Raji (cell line): Measurements from ENCODE around the gene ZYX.

Experiments used
- POLR2A ChIP-seq: IDR thresholded peaks from 2 replicates; pipeline ENCODE4 v1.6.1; 2011; ENCODE audit warnings: low read depth, low read length, control low read depth; ENCODE audit not compliant: insufficient read depth

The ZYX gene

DNA sequence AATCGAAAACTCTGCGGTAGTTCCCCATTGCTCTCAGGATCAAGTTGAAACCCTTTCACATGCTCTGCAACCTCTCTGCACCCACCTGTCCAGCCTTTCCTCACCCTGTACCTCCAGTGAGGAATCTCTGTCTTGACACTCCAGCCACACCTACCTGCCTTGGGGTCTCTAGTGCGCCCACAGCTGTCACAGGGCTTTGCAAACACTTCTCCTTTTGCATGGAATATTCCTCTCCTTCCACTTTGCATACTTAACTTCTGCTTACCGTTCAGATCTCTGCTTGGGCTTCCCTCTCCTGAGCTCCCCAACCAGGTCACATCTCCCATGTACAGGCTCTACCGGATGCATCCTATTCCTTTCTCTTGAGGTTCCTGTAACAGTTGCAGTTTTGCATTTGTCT is 6.6 kb upstream of the ZYX start:
- TF ChIP-seq POLR2A, result no peak

DNA sequence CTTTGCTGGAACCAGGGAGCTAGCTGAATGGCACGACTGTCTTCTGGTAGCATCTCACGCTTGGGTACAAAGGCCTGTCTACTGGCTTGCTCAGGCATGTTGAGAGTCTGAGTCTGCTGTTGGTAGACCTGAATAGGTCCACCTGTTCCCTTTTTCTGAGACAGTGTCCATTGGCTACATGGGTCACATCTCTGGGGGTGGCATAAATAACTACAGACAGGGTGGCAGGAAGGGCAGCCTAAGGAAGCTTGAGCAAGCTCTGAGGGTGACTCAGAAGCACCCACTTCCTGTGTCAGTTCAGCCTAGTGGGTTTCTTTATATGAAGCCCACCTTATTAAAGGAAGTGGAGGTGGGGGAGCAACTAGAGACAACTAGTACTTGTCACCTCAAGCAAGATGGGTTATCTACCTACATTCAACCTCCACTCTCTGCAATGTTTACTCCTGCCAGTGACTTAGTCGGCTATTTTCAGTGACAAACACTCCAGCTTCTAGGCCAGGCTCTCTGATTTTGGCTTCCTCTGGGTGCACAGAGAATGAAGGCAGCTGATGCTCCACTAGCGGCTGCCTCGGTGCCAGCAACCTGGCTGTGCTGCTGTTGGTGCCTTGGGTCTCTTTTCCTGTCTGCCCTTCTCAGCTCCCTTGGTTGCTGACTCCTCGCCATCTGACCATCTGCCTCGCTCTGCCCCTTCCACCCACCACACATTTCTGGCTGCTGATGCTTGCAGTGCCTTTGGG is 5.7 kb upstream of the ZYX start:
- TF ChIP-seq POLR2A, result no peak

DNA sequence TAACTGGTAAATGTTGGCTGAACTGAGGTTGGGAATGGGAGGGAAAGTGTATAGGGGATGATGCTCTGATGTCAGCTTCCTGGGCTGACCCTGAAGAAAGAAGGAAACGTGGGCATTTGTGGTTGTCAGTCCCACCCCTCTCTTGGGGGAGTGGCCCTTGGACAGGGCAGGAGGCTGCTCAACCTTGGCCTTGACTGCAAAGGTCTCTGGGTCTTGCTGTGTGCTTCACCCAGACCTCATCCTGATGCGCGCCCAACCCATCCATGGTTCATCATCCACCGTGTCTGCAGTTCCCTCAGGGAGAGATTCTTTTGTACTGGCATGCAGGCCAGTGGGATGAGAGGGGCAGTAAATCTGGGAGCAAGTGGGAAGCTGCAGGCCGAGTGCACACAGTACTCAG is 4.7 kb upstream of the ZYX start:
- no peak for TF ChIP-seq POLR2A

DNA sequence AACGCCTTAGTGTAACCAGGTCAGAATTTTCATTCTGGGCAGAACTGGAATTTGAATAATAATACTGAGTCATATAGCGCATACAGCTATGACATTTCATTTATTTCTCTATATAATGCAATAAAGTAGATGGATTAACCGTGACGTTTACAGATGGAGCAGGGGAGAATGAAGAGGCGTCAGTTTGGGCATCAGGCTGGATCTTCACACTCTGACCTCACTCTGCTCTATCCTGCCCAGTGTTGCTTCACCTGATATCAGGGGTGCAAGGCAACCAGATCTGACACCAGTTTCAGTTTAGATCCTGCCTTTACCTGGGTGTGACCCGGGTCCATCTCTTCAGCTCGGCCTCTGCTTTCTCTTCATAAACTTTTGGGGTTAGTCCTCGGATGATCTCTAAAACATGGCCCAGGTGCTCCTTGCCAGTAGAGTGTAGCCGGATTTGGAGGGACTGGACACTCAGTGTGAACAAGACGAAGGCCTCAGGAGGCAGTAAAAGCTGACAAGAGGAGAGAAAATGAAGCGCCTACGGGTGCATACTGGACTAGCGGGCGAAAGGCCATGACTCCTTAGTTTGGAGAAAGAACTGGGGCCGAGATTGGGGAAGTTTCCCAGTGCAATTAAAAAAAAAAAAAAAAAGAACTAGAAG is 1.4 kb upstream of the ZYX start:
- TF ChIP-seq POLR2A, result no peak

DNA sequence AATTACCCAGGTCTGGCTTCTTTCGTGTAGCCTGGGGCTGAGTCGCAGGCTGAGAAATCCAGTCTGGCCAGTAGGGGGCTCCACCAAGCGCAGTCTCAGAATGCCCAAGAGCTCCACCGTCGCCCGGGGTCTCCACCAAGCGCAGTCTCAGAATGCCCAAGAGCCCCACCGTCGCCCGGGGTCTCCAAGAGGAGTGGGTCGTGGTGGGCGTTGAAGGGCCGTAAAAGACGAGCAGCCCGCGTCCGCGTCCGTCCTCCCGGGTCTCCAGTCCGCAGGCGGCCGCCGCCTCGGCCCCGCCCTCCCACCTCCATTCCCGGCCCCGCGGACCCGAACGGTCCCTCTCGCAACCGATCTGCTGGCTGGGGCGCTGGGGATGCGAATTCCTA is 892 bp upstream of the ZYX start:
- no peak for TF ChIP-seq POLR2A

DNA sequence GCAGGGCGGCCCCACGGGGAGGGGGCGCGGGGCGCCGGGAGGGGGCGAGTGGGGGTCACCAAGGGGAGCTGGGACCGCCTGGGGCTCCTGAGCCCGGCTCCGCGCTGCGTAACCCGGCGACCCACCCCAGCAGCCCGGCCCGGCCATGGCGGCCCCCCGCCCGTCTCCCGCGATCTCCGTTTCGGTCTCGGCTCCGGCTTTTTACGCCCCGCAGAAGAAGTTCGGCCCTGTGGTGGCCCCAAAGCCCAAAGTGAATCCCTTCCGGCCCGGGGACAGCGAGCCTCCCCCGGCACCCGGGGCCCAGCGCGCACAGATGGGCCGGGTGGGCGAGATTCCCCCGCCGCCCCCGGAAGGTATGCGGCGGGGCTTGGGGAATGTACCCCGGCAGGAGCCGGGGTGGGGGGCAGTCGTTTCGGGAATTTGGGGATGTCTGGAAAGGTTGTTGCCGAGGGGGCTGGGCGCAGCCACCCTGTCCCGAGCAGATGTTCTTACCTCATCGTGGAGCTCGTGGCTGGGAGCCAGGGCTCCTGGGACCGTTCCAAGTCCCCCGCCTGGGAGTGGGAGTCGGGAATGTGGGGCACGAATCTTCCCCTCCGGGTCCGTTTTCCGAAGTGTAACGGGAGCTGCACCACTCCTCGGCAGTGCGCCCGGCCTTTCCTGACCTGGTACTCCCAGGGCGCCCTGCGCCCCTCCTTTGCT is 431 bp downstream of the ZYX start:
- no peak for TF ChIP-seq POLR2A

DNA sequence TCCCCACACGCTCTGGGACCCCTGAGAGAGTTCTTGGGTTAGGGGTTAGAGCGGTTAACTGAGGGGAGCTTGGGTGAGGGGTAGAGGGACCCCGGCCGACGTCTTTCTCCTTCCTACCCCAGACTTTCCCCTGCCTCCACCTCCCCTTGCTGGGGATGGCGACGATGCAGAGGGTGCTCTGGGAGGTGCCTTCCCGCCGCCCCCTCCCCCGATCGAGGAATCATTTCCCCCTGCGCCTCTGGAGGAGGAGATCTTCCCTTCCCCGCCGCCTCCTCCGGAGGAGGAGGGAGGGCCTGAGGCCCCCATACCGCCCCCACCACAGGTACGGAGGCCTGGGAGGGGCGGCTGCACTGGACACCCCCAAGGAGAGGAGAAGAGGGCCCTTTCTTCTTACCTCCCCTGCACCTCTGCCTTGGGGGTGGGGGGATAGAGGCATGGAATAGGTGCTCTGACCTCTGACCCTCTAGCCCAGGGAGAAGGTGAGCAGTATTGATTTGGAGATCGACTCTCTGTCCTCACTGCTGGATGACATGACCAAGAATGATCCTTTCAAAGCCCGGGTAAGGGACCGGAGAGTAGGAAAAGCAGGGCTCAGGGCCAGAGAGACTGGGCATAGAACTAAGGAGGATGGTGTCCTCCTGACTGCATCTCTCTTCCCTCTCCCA is 1.1 kb downstream of the ZYX start:
- TF ChIP-seq POLR2A, result no peak

DNA sequence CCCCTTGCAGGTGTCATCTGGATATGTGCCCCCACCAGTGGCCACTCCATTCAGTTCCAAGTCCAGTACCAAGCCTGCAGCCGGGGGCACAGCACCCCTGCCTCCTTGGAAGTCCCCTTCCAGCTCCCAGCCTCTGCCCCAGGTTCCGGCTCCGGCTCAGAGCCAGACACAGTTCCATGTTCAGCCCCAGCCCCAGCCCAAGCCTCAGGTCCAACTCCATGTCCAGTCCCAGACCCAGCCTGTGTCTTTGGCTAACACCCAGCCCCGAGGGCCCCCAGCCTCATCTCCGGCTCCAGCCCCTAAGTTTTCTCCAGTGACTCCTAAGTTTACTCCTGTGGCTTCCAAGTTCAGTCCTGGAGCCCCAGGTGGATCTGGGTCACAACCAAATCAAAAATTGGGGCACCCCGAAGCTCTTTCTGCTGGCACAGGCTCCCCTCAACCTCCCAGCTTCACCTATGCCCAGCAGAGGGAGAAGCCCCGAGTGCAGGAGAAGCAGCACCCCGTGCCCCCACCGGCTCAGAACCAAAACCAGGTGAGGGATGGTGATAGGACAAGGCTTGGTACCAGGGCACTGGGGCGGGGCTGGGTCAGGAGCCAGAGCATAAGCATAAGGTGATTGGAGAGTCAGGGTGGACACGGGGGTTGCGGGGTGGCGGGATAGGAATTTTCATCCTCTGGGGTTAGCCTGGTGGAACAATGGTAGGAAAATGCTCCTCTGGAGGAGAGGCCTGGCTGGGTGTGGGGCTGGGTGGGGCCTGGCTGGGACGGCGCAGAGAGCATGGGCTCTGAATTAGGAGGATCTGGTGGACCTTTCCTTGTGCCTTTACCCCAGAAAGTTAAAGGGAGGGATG is 1.9 kb downstream of the ZYX start:
- no peak for TF ChIP-seq POLR2A

DNA sequence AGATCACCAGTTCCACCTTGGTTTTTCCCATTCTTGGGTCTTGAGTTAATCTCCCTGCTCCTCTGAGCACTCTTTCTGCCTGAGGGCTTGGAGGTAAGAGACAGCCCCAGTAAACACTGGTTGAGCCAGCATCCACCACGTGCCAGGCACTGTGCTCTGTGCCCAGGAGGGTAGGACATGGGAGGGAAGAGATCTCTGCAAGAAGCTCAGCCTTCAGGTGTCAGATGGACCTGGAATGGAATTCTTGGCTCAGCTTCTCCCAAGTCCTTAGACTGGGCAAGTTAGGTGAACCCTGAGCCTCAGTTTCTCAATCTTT is 2.5 kb downstream of the ZYX start:
- no peak for TF ChIP-seq POLR2A

DNA sequence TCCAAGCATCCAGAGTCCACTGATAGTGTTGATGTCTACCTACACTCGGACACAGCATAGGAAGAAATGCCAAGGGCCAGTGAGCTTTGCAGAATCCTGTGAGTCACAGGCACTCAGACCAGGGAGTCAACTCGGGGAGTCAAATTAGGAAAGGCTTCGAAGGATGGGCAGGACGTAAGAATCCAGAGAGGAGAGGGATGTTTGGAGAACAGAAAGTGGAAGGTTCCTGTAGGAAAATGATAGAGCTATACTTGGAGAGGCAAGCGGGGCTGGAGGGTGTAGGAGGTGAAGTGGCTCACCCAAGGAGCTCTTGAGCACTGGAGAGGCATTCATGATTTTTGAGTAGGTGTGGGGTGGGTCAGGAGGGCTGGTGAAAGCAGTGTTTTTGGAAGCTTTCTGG is 3.0 kb downstream of the ZYX start:
- TF ChIP-seq POLR2A, result no peak

DNA sequence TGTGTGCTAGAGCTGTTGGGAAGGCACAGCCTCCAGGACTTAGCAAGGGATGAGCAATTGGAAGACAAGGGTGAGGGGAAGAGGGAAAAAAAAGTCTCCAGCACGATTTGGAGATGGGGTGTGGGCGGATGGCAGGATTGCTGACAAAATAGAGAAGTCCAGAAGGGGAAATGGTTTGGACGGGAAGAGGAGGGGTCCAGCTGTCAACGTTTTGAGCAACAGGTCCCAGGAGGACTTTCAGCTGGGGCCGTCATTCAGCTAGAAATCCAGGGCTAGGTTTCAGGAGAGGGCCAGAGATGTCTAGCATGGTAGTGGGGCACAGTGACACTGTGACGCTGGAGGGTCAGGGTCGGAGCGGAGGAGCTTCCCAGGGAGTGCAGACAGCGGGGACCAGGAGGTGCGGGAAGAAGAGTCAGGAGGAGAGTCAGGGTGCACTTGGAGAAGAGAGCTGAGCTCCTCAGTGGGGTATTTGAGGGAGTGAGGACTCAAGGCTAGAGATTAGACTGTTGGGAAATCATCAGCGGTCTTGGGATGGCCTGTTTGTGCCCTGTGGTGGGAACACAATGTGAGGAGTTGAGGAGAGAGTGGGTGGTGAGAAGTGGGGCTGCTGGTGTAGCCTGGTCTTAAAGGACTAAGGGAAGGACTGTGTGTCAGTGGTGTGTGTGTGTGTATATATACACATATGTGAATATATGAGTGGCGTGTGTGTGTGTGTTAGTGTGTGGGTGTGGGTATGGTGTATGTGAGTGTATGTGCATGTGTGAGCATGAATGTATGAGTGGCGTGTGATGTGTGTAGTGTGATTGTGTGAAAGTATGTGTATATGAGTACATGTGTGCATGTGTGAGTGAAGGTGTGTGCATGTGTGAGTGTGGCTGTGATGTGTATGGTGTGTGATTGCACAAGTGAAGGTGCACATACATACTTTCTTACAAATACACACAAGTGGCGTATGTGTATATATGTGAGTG is 3.8 kb downstream of the ZYX start:
- no peak for TF ChIP-seq POLR2A

DNA sequence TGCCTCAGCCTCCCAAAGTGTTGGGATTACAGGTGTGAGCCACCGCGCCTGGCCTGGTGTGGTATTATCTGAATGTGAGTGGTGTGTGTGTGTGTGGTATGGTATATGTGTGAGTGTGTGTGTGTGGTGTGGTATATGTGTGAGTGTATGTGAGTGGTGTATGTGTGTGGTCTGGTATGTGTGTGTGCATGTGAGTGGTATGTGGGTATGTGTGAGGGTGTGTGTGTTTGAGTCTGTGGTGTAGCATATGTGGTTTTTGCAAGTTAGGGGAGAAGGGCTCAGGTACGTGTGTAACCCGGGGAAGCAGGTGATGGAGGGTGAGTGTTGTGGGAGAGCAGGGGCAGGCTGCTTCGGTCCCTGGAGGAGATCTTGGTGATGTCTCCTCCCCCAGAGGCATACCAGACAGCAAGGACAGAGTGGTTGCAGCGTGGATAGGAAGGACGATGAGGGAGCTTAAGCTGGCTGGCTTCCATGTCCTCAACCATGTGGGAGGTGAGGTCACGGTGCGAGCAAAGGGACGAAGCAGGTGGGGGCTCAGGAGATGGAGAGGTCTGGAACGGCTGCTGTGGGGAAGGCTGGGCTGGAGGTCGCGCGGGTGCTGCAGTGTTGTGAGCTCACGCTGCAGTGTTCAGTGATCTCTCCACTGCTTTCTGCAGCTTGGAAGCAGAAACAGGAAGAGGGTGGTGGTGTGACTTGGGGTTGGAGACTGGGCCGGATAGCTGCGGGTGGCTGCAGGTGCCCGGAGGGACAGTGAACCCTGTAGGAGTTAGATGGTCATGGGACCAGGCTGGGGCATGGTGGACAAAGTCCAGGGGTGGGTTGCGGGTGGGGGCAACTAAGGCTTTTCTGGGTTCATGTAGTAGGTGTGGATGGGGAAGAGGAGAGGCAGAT is 5.0 kb downstream of the ZYX start:
- TF ChIP-seq POLR2A, result no peak
